Inferior parietal cortex (tissue), 1 donor: Measurements from ENCODE around the gene SPCS2.
A peak's percentile ranks its signal among the peaks of the same experiment; 100 is the strongest.
"Not testable (repeated sequence)": the region's sequence is repeated elsewhere in the genome, so short reads cannot be mapped to it uniquely, and the experiment has no call there.

Source experiments
- DNase-seq: peaks from one replicate; pipeline ENCODE4 v3.0.0-alpha.2; 2016; ENCODE audit errors: extremely low spot score

Gene SPCS2

GRCh38 chr11:74950374-74950969, 1.4 kb downstream of the SPCS2 start:
- DNase-seq: no peak

GRCh38 chr11:74951226-74951625, 2.2 kb downstream of the SPCS2 start:
- no peak for DNase-seq

- DNase-seq: no peak
These were observed 3.7 kb downstream of the SPCS2 start for GRCh38 chr11:74952752-74953151.

- no peak for DNase-seq
These were observed 4.4 kb downstream of the SPCS2 start for GRCh38 chr11:74953451-74953850.

- DNase-seq: no peak
These were observed 5.1 kb downstream of the SPCS2 start for GRCh38 chr11:74954199-74954598.

GRCh38 chr11:74956397-74957015, 7.4 kb downstream of the SPCS2 start:
- no peak for DNase-seq

- DNase-seq: no peak
These were observed 9.0 kb downstream of the SPCS2 start for GRCh38 chr11:74957937-74958629.

- not testable (repeated sequence) for DNase-seq
These were observed 11.1 kb downstream of the SPCS2 start for GRCh38 chr11:74960128-74960527.

- no peak for DNase-seq
These were observed 17.6 kb downstream of the SPCS2 start for GRCh38 chr11:74966651-74967050.

GRCh38 chr11:74970852-74971395, 21.9 kb downstream of the SPCS2 start:
- no peak for DNase-seq

- peak; percentile 23 for DNase-seq
These were observed 22.4 kb downstream of the SPCS2 start for GRCh38 chr11:74971424-74971823.

- no peak for DNase-seq
These were observed 29.0 kb downstream of the SPCS2 start for GRCh38 chr11:74978041-74978440.

GRCh38 chr11:74980634-74981033, 31.6 kb downstream of the SPCS2 start:
- DNase-seq: no peak

GRCh38 chr11:74981888-74982287, 32.8 kb downstream of the SPCS2 start:
- DNase-seq: no peak

- no peak for DNase-seq
These were observed 35.0 kb downstream of the SPCS2 start for GRCh38 chr11:74984070-74984469.

- DNase-seq: no peak
These were observed 35.7 kb downstream of the SPCS2 start for GRCh38 chr11:74984730-74985129.

- DNase-seq: peak; percentile 68
These were observed 39.6 kb downstream of the SPCS2 start, which contains the start of gene NEU3 for GRCh38 chr11:74988541-74989259. TSS of gene NEU3 (plus strand) at chr11:74988933. CDS start at chr11:74989061, 128 bp downstream.

- DNase-seq: peak; percentile 7
These were observed 40.2 kb downstream of the SPCS2 start for GRCh38 chr11:74989260-74989638.

- DNase-seq: not testable (repeated sequence)
These were observed 41.1 kb downstream of the SPCS2 start for GRCh38 chr11:74990150-74990549.

GRCh38 chr11:74990941-74991340, 41.9 kb downstream of the SPCS2 start:
- DNase-seq: no peak

- no peak for DNase-seq
These were observed 43.8 kb downstream of the SPCS2 start for GRCh38 chr11:74992852-74993251.

- no peak for DNase-seq
These were observed 51.9 kb downstream of the SPCS2 start for GRCh38 chr11:75000975-75001354.
